ENCODE results near the gene KLHL3.

DNA sequence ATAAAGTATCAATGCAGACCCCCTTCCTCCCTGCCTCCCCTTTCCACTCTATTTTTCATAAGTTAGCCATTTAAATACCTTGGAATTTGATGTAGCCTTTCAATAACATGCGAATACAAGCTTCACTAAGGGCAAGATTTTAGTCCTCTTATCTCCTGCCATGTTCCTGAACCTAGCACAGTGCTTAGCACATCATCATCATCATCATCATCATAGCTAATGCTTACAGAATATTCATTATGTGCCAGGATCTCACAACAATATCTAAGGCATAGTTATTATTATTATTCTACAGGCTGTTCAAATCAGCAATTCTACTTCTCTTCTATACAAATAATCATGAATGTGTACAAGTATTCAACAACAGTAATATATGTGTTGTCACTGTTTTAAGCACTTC lies 20.4 kb downstream of the KLHL3 start:
- TF ChIP-seq, protein P1, sequence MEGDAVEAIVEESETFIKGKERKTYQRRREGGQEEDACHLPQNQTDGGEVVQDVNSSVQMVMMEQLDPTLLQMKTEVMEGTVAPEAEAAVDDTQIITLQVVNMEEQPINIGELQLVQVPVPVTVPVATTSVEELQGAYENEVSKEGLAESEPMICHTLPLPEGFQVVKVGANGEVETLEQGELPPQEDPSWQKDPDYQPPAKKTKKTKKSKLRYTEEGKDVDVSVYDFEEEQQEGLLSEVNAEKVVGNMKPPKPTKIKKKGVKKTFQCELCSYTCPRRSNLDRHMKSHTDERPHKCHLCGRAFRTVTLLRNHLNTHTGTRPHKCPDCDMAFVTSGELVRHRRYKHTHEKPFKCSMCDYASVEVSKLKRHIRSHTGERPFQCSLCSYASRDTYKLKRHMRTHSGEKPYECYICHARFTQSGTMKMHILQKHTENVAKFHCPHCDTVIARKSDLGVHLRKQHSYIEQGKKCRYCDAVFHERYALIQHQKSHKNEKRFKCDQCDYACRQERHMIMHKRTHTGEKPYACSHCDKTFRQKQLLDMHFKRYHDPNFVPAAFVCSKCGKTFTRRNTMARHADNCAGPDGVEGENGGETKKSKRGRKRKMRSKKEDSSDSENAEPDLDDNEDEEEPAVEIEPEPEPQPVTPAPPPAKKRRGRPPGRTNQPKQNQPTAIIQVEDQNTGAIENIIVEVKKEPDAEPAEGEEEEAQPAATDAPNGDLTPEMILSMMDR (IDR thresholded peaks at IDR 0.05 in 4 of 5, conservative IDR thresholded peaks at IDR 0.05 in 1 of 5): no peak
- no peak for TF ChIP-seq POLR2A (IDR thresholded peaks at IDR 0.05)
